ENCODE results near the gene P2RY12.

- TF ChIP-seq CTCF (IDR thresholded peaks at IDR 0.05) (peak in 3 of 6 experiments; percentile 17 to 55 (median 45)), EP300 (IDR thresholded peaks at IDR 0.05) (no peak)
Observed at GRCh38 chr3:151327571-151328198, 56.9 kb downstream of the P2RY12 start.
